HEK293 (cell line): ENCODE measurements around the gene ARHGAP22.

ENCODE experiments used
- BCL11A ChIP-seq: fragments of 450-650 bp; formaldehyde crosslinking; IDR thresholded peaks from 2 replicates; pipeline ENCODE4 v1.5.1; 2016; ENCODE audit warnings: low read depth, missing biosample characterization, missing genetic modification characterization
- CTCF ChIP-seq: fragments of 450-650 bp; formaldehyde crosslinking; IDR thresholded peaks from 2 replicates; pipeline ENCODE4 v1.5.1; 2016; ENCODE audit warnings: missing biosample characterization, missing genetic modification characterization
- GLI4 ChIP-seq: fragments of 450-650 bp; formaldehyde crosslinking; IDR thresholded peaks from 2 replicates; pipeline ENCODE4 v1.5.1; 2016; ENCODE audit warnings: missing biosample characterization, missing genetic modification characterization
- PATZ1 ChIP-seq: fragments of 450-650 bp; formaldehyde crosslinking; IDR thresholded peaks from 2 replicates; pipeline ENCODE4 v1.5.1; 2016; ENCODE audit warnings: missing biosample characterization, missing genetic modification characterization
- PBX3 ChIP-seq: sonication (generic); formaldehyde crosslinking; IDR thresholded peaks from 2 replicates; pipeline ENCODE4 v1.8.1; 2022; ENCODE audit warnings: mild to moderate bottlenecking, moderate library complexity, missing genetic modification reagents
- SCRT2 ChIP-seq: fragments of 450-650 bp; formaldehyde crosslinking; IDR thresholded peaks from 2 replicates; pipeline ENCODE4 v1.5.1; 2016; ENCODE audit warnings: missing biosample characterization, missing genetic modification characterization
- ZBTB44 ChIP-seq: fragments of 450-650 bp; IDR thresholded peaks from 2 replicates; pipeline ENCODE4 v1.5.1; 2018; ENCODE audit warnings: missing biosample characterization, mild to moderate bottlenecking, missing genetic modification characterization
- ZNF26 ChIP-seq: fragments of 450-650 bp; formaldehyde crosslinking; IDR thresholded peaks from 2 replicates; pipeline ENCODE4 v1.5.1; 2016; ENCODE audit warnings: missing biosample characterization, missing genetic modification characterization
- ZNF274 ChIP-seq, 2 experiments: fragments of 200-500 bp in 1 of 2; fragments of 450-650 bp in 1 of 2; sonication (Bioruptor generic) in 1 of 2; formaldehyde crosslinking in 1 of 2; IDR thresholded peaks; 2 replicates each; pipeline versions ENCODE4 v1.5.1 to v1.6.1; 2014 to 2016; ENCODE audit warnings: borderline replicate concordance in 1 of 2, inconsistent platforms in 1 of 2, low read length in 1 of 2, missing biosample characterization in 1 of 2, missing genetic modification characterization in 1 of 2
- ZNF776 ChIP-seq: fragments of 450-650 bp; formaldehyde crosslinking; IDR thresholded peaks from 2 replicates; pipeline ENCODE4 v1.5.0; 2017; ENCODE audit warnings: missing biosample characterization, missing genetic modification characterization, borderline replicate concordance
- ZNF792 ChIP-seq: fragments of 450-650 bp; formaldehyde crosslinking; IDR thresholded peaks from 2 replicates; pipeline ENCODE4 v1.5.1; 2016; ENCODE audit warnings: missing biosample characterization, missing genetic modification characterization

- no peak for TF ChIP-seq CTCF (tag by site-specific recombination)
- no peak for TF ChIP-seq ZNF26 (tag by site-specific recombination)
- TF ChIP-seq ZNF776, result no peak
- no peak for TF ChIP-seq ZNF792 (tag by site-specific recombination)
- no peak for TF ChIP-seq GLI4 (tag by site-specific recombination)
- no peak for TF ChIP-seq BCL11A (tag by site-specific recombination)
- no peak for TF ChIP-seq PBX3
- TF ChIP-seq SCRT2 (tag by site-specific recombination), result no peak
- TF ChIP-seq ZNF274 (IDR thresholded peaks at IDR 0.05; ENCODE audit: low read length), result no peak
- no peak for TF ChIP-seq ZNF274 (tag by site-specific recombination; IDR thresholded peaks at IDR 0.05; ENCODE audit: borderline replicate concordance)
- TF ChIP-seq ZBTB44 (tag by site-specific recombination), result no peak
- no peak for TF ChIP-seq PATZ1 (tag by site-specific recombination)
Observed at GRCh38 chr10:48568131-48568530, 36.7 kb downstream of the ARHGAP22 start.
